ENCODE measurements around the gene SCMH1.
"Not testable (repeated sequence)": the region's sequence is repeated elsewhere in the genome, so short reads cannot be mapped to it uniquely, and the experiment has no call there.

SCMH1 gene

DNA sequence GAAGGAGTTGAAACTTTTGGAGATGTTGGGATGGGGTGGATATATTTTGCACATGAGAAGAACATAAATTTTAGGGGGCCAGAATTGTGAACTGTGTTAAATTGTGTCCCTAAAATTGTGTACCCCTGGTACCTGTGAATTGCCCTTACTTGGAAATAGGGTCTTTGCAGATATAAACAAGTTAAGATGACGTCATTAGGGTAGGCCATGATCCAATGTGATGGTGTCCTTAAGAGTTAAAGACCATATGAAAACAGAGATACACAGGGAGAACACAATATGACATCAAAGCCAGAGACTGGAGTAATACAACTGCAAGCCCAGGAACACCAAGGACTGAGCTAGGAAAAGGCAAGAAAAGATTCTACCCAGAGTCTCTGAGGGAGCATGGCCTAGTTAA is 24.0 kb downstream of the SCMH1 start:
- H3K36me3 ChIP-seq (ENCODE audit: control insufficient read depth, insufficient read depth, low read length), result peaks cover 7% of the 10 kb centered on the region
- H3K4me3 ChIP-seq (ENCODE audit: insufficient read depth, low read depth, low read length, poor library complexity, severe bottlenecking), result no peak overlapping the region
- no peaks in the 10 kb centered on the region for H3K4me1 ChIP-seq (ENCODE audit: control insufficient read depth, insufficient read depth, low read length, poor library complexity, severe bottlenecking)
- H3K27me3 ChIP-seq (replicated peaks; ENCODE audit: control insufficient read depth, insufficient read depth, low read length, poor library complexity, severe bottlenecking), result no peaks in the 10 kb centered on the region
- H3K9me3 ChIP-seq (ENCODE audit: control insufficient read depth, low read length), result no peaks in the 10 kb centered on the region
- DNase-seq, result no peak
- H3K27ac ChIP-seq (ENCODE audit: insufficient read depth, low read length, poor library complexity, severe bottlenecking), result no peak overlapping the region

DNA sequence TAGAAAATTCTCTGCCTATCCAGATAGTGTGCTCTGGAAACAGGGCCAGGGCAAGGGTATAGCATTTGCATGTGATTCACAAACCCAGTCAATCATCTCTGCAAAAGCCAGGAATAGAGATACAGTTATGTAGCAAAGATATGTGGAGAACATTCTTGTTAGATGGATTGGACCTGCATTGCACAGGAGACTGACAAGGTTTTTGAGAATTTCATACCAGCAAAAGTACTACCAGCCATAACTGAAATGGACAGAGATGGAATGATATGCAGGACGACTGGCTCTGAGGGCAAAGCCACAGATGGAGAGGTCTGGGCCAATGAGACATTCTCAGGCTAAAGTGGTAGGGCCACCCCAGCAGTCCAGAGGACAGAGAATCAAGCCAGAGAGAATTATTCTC is 24.7 kb downstream of the SCMH1 start:
- Histone ChIP-seq H3K4me3 (ENCODE audit: insufficient read depth, low read depth, low read length, poor library complexity, severe bottlenecking) (no peak overlapping the region), H3K9me3 (ENCODE audit: control insufficient read depth, low read length) (no peaks in the 10 kb centered on the region)

DNA sequence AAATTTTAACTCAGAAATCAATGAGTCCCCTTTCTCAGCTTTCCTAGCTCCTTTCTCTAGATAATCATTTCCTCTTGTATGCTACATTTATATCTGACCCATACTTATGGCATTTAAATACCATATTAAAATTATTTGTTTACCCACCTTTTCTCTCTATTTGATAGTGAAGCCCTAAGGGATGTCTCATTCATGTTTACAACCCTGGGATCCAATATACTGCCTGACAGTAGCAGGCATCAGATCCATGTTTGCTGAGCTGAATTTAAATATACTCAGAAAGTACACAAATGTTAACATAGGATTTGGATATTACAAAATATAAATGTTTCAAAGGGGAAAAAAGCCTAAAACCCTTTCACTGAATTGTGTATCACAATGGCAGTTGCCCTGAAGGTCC is 26.5 kb downstream of the SCMH1 start:
- H3K27ac ChIP-seq (ENCODE audit: insufficient read depth, low read length, poor library complexity, severe bottlenecking), result no peak overlapping the region
- no peaks in the 10 kb centered on the region for H3K9me3 ChIP-seq (ENCODE audit: control insufficient read depth, low read length)
- no peak for DNase-seq
- no peak overlapping the region for H3K4me3 ChIP-seq (ENCODE audit: insufficient read depth, low read depth, low read length, poor library complexity, severe bottlenecking)
- no peaks in the 10 kb centered on the region for H3K27me3 ChIP-seq (replicated peaks; ENCODE audit: control insufficient read depth, insufficient read depth, low read length, poor library complexity, severe bottlenecking)
- H3K36me3 ChIP-seq (ENCODE audit: control insufficient read depth, insufficient read depth, low read length), result peaks cover 7% of the 10 kb centered on the region
- H3K4me1 ChIP-seq (ENCODE audit: control insufficient read depth, insufficient read depth, low read length, poor library complexity, severe bottlenecking), result no peaks in the 10 kb centered on the region

More for the DNA sequence above, 24.7 kb downstream of the SCMH1 start:
- no peaks in the 10 kb centered on the region for H3K27me3 ChIP-seq (replicated peaks; ENCODE audit: control insufficient read depth, insufficient read depth, low read length, poor library complexity, severe bottlenecking)
- no peaks in the 10 kb centered on the region for H3K4me1 ChIP-seq (ENCODE audit: control insufficient read depth, insufficient read depth, low read length, poor library complexity, severe bottlenecking)
- DNase-seq, result no peak
- peaks cover 7% of the 10 kb centered on the region for H3K36me3 ChIP-seq (ENCODE audit: control insufficient read depth, insufficient read depth, low read length)
- no peak overlapping the region for H3K27ac ChIP-seq (ENCODE audit: insufficient read depth, low read length, poor library complexity, severe bottlenecking)

DNA sequence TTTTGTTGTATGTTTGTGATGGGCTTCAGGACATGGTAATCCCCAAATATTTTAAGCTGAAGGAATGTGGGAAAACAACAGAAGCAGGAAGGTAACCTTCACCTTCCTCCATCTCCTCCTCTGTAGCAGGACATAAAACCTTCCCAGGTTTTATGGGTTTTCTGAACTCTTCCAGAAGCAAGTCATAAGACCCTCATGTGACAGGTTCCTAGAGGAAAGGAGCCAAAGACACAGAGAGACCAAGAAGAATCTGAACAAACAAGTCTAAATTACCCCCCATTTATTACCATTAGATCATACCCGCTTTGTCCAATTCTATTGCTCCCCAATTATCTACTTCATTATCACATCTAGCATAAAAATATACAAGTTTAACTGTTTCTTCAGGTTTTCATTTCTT is 28.8 kb downstream of the SCMH1 start:
- Histone ChIP-seq H3K4me1 (ENCODE audit: control insufficient read depth, insufficient read depth, low read length, poor library complexity, severe bottlenecking) (no peaks in the 10 kb centered on the region), H3K27ac (ENCODE audit: insufficient read depth, low read length, poor library complexity, severe bottlenecking) (no peak overlapping the region), H3K9me3 (ENCODE audit: control insufficient read depth, low read length) (no peaks in the 10 kb centered on the region), H3K27me3 (replicated peaks; ENCODE audit: control insufficient read depth, insufficient read depth, low read length, poor library complexity, severe bottlenecking) (no peaks in the 10 kb centered on the region), H3K36me3 (ENCODE audit: control insufficient read depth, insufficient read depth, low read length) (no peaks in the 10 kb centered on the region), H3K4me3 (ENCODE audit: insufficient read depth, low read depth, low read length, poor library complexity, severe bottlenecking) (no peak overlapping the region)
- DNase-seq, result no peak

DNA sequence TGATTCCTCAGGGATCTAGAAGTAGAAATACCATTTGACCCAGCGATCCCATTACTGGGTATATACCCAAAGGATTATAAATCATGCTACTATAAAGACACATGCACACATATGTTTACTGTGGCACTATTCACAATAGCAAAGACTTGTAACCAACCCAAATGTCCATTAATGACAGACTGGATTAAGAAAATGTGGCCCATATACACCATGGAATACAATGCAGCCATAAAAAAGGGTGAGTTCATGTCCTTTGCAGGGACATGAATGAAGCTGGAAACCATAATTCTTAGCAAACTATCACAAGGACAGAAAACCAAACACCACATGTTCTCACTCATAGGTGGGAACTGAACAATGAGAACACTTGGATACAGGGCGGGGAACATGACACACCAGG is 30.5 kb downstream of the SCMH1 start:
- not testable (repeated sequence) for H3K4me3 ChIP-seq (ENCODE audit: insufficient read depth, low read depth, low read length, poor library complexity, severe bottlenecking); H3K9me3 ChIP-seq (ENCODE audit: control insufficient read depth, low read length); H3K4me1 ChIP-seq (ENCODE audit: control insufficient read depth, insufficient read depth, low read length, poor library complexity, severe bottlenecking); H3K27me3 ChIP-seq (replicated peaks; ENCODE audit: control insufficient read depth, insufficient read depth, low read length, poor library complexity, severe bottlenecking); H3K27ac ChIP-seq (ENCODE audit: insufficient read depth, low read length, poor library complexity, severe bottlenecking); H3K36me3 ChIP-seq (ENCODE audit: control insufficient read depth, insufficient read depth, low read length); DNase-seq

DNA sequence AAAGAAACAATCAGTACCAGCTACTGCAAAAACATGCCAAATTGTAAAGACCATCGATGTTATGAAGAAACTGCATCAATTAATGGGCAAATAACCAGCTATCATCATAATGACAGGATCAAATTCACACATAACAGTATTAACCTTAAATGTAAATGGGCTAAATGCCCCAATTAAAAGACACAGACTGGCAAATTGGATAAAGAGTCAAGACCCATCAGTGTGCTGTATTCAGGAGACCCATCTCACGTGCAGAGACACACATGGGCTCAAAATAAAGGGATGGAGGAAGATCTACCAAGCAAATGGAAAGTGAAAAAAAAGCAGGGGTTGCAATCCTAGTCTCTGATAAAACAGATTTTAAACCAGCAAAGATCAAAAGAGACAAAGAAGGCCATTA is 35.1 kb downstream of the SCMH1 start:
- not testable (repeated sequence) for H3K4me3 ChIP-seq (ENCODE audit: insufficient read depth, low read depth, low read length, poor library complexity, severe bottlenecking); H3K27me3 ChIP-seq (replicated peaks; ENCODE audit: control insufficient read depth, insufficient read depth, low read length, poor library complexity, severe bottlenecking); H3K36me3 ChIP-seq (ENCODE audit: control insufficient read depth, insufficient read depth, low read length); H3K4me1 ChIP-seq (ENCODE audit: control insufficient read depth, insufficient read depth, low read length, poor library complexity, severe bottlenecking); H3K27ac ChIP-seq (ENCODE audit: insufficient read depth, low read length, poor library complexity, severe bottlenecking); H3K9me3 ChIP-seq (ENCODE audit: control insufficient read depth, low read length); DNase-seq

DNA sequence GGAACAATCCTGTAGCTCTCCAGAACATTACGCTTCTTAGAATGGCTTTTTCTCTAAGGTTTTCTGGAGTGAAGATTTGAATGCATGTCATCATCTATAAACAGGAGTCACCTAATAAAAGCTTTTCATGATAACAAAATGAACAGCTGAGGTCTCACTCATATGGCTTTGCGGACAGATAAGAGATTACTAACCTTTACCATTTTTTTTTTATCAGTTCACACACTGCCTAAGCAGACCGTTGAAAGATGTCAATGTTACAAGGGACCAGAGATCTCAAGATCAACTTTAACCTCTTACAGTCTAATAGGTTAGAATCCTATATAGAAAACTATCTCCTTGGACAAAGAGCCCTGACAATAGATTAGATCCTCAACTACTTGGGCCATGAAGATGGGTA is 41.4 kb downstream of the SCMH1 start:
- Histone ChIP-seq H3K4me1 (ENCODE audit: control insufficient read depth, insufficient read depth, low read length, poor library complexity, severe bottlenecking) (no peaks in the 10 kb centered on the region), H3K9me3 (ENCODE audit: control insufficient read depth, low read length) (peaks cover 3% of the 10 kb centered on the region), H3K36me3 (ENCODE audit: control insufficient read depth, insufficient read depth, low read length) (no peaks in the 10 kb centered on the region), H3K4me3 (ENCODE audit: insufficient read depth, low read depth, low read length, poor library complexity, severe bottlenecking) (no peak overlapping the region), H3K27ac (ENCODE audit: insufficient read depth, low read length, poor library complexity, severe bottlenecking) (no peak overlapping the region), H3K27me3 (replicated peaks; ENCODE audit: control insufficient read depth, insufficient read depth, low read length, poor library complexity, severe bottlenecking) (no peaks in the 10 kb centered on the region)
- DNase-seq, result no peak

DNA sequence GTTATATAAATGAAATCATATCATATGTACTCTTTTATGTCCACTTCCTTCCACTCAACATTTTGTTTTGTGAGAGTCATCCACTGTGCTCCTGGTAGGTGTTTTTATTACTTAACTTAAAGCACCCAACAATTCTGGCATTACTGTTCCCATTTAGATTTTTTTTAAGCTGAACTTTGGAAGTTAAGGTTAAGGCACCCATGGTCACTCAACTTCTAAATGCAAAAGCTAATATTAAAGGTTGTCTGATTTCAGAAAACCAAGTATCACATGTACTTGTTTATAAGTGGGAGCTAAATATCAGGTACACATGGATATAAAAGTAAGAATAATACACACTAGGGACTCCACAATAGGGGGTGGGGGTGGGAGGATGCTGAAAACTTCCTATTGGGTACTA is 42.7 kb downstream of the SCMH1 start:
- Histone ChIP-seq H3K4me1 (ENCODE audit: control insufficient read depth, insufficient read depth, low read length, poor library complexity, severe bottlenecking) (no peaks in the 10 kb centered on the region), H3K36me3 (ENCODE audit: control insufficient read depth, insufficient read depth, low read length) (no peaks in the 10 kb centered on the region), H3K27me3 (replicated peaks; ENCODE audit: control insufficient read depth, insufficient read depth, low read length, poor library complexity, severe bottlenecking) (no peaks in the 10 kb centered on the region), H3K27ac (ENCODE audit: insufficient read depth, low read length, poor library complexity, severe bottlenecking) (no peak overlapping the region), H3K4me3 (ENCODE audit: insufficient read depth, low read depth, low read length, poor library complexity, severe bottlenecking) (no peak overlapping the region), H3K9me3 (ENCODE audit: control insufficient read depth, low read length) (peaks cover 2% of the 10 kb centered on the region)
- DNase-seq, result no peak

DNA sequence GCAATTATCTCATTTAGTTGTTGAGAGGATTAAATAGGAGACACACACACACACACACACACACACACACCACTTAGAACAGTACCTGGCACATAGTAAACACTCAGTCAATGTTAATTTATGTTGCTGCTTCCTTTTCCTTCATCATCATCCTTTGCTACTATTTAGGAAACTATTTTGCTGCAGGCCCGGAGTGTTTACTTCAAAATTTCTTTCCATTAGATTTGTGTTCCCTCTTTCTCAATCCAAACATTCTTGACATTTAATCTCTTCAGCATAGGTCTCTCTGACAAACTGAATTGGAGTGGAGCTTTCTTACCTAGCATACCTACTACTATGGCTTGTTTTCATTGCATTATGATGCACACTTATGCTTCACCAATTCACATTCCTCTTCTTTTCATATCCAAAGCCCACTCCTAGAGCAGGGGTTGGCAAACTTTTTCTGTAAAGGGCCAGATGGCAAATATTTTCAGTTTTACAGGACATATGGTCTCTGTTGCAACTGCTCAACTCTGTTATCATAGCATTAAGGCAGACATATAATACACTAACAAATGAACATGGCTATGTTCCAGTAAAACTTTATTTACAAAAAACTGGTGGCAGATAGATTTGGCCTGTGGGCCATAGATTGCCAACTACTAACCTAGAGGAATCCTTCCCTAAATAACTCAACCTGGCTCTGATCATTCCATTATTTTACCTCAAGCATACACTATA is 49.5 kb downstream of the SCMH1 start:
- no peak overlapping the region for H3K4me3 ChIP-seq (ENCODE audit: insufficient read depth, low read depth, low read length, poor library complexity, severe bottlenecking)
- H3K27ac ChIP-seq (ENCODE audit: insufficient read depth, low read length, poor library complexity, severe bottlenecking), result no peak overlapping the region
- no peaks in the 10 kb centered on the region for H3K4me1 ChIP-seq (ENCODE audit: control insufficient read depth, insufficient read depth, low read length, poor library complexity, severe bottlenecking)
- H3K36me3 ChIP-seq (ENCODE audit: control insufficient read depth, insufficient read depth, low read length), result no peaks in the 10 kb centered on the region
- DNase-seq, result no peak
- H3K27me3 ChIP-seq (replicated peaks; ENCODE audit: control insufficient read depth, insufficient read depth, low read length, poor library complexity, severe bottlenecking), result no peaks in the 10 kb centered on the region
- no peaks in the 10 kb centered on the region for H3K9me3 ChIP-seq (ENCODE audit: control insufficient read depth, low read length)

DNA sequence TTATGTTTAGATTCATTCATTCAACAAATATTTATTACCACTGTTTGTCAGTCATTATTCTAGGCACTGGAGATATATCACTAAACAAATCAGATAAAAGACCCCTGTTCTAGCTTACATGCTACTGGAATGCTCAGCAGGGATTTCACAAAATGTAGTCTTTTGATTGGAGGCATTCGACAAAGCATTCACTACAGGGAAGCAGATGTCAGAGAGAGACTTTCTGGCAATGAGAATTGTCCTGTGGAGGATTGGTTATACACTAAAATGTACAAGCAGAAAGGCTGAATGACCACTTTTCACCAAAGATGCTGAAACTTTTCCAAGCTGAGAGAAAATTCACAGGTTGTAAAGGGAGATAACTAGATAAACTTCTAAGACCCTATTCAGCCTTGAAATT is 57.7 kb downstream of the SCMH1 start:
- Histone ChIP-seq H3K4me3 (ENCODE audit: insufficient read depth, low read depth, low read length, poor library complexity, severe bottlenecking) (no peak overlapping the region), H3K27ac (ENCODE audit: insufficient read depth, low read length, poor library complexity, severe bottlenecking) (no peak overlapping the region), H3K4me1 (ENCODE audit: control insufficient read depth, insufficient read depth, low read length, poor library complexity, severe bottlenecking) (no peaks in the 10 kb centered on the region), H3K36me3 (ENCODE audit: control insufficient read depth, insufficient read depth, low read length) (no peaks in the 10 kb centered on the region), H3K27me3 (replicated peaks; ENCODE audit: control insufficient read depth, insufficient read depth, low read length, poor library complexity, severe bottlenecking) (no peaks in the 10 kb centered on the region), H3K9me3 (ENCODE audit: control insufficient read depth, low read length) (no peaks in the 10 kb centered on the region)
- DNase-seq, result no peak
